ENCODE measurements around the gene MAP4K4. TPM values are rescaled to one million over a fixed set of nuclear protein-coding genes. Genes with fewer than 3 reads are reported as not detected.

MAP4K4 gene
- total and polyA plus RNA-seq, 2 of the 13 experiments (the other 11 are each of a cell fraction or from before 2014, with no cell fraction given), result 105 to 264 TPM

DNA sequence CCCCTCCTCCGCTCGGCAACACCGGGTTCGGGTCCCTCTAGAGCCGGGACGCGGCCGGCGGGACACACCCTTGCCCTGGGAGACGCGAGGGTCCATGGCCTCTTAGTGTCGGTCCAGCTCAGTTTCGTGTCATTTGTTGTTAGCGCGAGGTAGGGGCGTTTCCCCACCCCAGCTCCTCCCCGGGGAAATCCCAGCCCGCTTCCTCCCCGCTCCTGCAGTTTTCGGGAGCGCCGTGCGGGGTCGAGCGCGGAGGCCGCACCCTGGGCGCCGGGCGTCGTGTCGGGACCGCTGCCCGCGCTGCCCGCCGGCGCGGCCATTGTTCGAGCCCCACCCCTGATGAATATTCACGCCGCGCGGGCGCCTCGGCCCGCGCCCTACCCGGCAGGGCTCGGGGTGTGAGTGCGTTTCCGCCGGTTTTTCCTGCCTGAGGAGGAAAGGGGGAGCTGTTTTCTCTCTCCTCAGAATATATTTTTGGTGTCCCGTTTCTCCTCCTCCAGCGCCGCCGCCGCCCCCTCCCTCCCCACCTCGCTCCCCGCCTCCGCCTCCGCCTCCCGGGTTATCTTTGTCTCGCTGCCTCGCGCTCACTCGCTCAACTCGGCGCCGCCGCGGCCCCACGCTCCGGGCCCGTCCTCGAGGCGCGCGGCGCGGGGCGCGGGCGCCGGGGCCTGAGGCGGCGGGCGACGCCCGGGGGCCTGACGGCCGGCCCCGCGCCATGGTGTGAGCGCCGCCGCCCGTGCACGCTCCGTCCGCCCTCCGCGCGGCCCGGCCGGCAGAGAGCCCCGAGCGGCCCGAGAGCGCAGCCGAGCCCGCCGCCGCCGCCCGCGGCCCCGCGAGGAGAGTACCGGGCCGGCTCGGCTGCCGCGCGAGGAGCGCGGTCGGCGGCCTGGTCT, at the start of gene MAP4K4 (continued):
- no peak; the same call in 1 of the 2 replicates for TF ChIP-seq NFAT5 (CRISPR knock-in tag; IDR thresholded peaks at IDR 0.05)
- TF ChIP-seq REL (CRISPR knock-in tag; conservative IDR thresholded peaks at IDR 0.05), result peak; percentile 71; the same call in 1 of the 2 replicates
- TF ChIP-seq SAP130 (CRISPR knock-in tag; IDR thresholded peaks at IDR 0.05; ENCODE audit: low read depth), result peak; percentile 69
- peak; percentile 22; the same call in 1 of the 2 replicates for TF ChIP-seq ATF2 (CRISPR knock-in tag; IDR thresholded peaks at IDR 0.05)
- TF ChIP-seq ZNF468 (CRISPR knock-in tag; IDR thresholded peaks at IDR 0.05), result no peak
- no peak; the same call in 1 of the 2 replicates for TF ChIP-seq SIX4 (CRISPR knock-in tag; IDR thresholded peaks at IDR 0.05)
- peak; percentile 82 for TF ChIP-seq ZNF747 (CRISPR knock-in tag; IDR thresholded peaks at IDR 0.05; ENCODE audit: borderline replicate concordance)
- TF ChIP-seq HOXA9 (CRISPR knock-in tag; IDR thresholded peaks at IDR 0.05; ENCODE audit: borderline replicate concordance), result peak; percentile 84; the same call in 1 of the 2 replicates
- TF ChIP-seq ZNF768 (CRISPR knock-in tag; IDR thresholded peaks at IDR 0.05), result peak; percentile 9; the same call in 1 of the 2 replicates
- TF ChIP-seq ZNF672 (CRISPR knock-in tag; IDR thresholded peaks at IDR 0.05), result 0 out of 2 replicates have a peak, but pooled peaks have one; percentile 33
- TF ChIP-seq SPEN (CRISPR knock-in tag; IDR thresholded peaks at IDR 0.05; ENCODE audit: low read depth), result peak; percentile 58; the same call in 1 of the 2 replicates
- TF ChIP-seq RXRB (CRISPR knock-in tag; IDR thresholded peaks at IDR 0.05; ENCODE audit: borderline replicate concordance), result no peak; the same call in 1 of the 2 replicates
- peak; percentile 67; the same call in 1 of the 2 replicates for TF ChIP-seq FOXO1 (CRISPR knock-in tag; IDR thresholded peaks at IDR 0.05)
- no peak for TF ChIP-seq ZNF230 (CRISPR knock-in tag; IDR thresholded peaks at IDR 0.05)
- TF ChIP-seq, protein P1, sequence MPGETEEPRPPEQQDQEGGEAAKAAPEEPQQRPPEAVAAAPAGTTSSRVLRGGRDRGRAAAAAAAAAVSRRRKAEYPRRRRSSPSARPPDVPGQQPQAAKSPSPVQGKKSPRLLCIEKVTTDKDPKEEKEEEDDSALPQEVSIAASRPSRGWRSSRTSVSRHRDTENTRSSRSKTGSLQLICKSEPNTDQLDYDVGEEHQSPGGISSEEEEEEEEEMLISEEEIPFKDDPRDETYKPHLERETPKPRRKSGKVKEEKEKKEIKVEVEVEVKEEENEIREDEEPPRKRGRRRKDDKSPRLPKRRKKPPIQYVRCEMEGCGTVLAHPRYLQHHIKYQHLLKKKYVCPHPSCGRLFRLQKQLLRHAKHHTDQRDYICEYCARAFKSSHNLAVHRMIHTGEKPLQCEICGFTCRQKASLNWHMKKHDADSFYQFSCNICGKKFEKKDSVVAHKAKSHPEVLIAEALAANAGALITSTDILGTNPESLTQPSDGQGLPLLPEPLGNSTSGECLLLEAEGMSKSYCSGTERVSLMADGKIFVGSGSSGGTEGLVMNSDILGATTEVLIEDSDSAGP (CRISPR knock-in tag; IDR thresholded peaks at IDR 0.05; ENCODE audit: borderline replicate concordance), result peak; percentile 77; the same call in 1 of the 2 replicates
- peak; percentile 41 for TF ChIP-seq FOSL2 (CRISPR knock-in tag; IDR thresholded peaks at IDR 0.05)
- no peak for TF ChIP-seq RFXAP (CRISPR knock-in tag; IDR thresholded peaks at IDR 0.05; ENCODE audit: borderline replicate concordance)
- TF ChIP-seq FIP1L1 (IDR thresholded peaks at IDR 0.05; ENCODE audit: borderline replicate concordance, insufficient read depth, low read depth, low read length), result no peak
- 0 out of 2 replicates have a peak, but pooled peaks have one; percentile 29 for TF ChIP-seq HNF4G (IDR thresholded peaks at IDR 0.05; ENCODE audit: borderline replicate concordance, low read depth, low read length)
- TF ChIP-seq HNF4G (CRISPR knock-in tag; IDR thresholded peaks at IDR 0.05; ENCODE audit: borderline replicate concordance, low read depth), result 0 out of 2 replicates have a peak, but pooled peaks have one; percentile 24
